Stomach (tissue), 9 donors: ENCODE results near the gene FERMT3. TPM values are rescaled to one million over a fixed set of nuclear protein-coding genes. Genes with fewer than 3 reads are reported as not detected.
A peak's percentile ranks its signal among the peaks of the same experiment; 100 is the strongest.

Experiments
- DNase-seq, 2 donors: peaks; one replicate each; pipeline versions ENCODE4 v3.0.0 to v3.0.0-alpha.2; 2013 to 2019
- H3K27ac ChIP-seq, 5 donors: fragments of 200-600 bp in 4 of 5; sonication (generic) in 4 of 5; one replicate each; pipeline ENCODE4 v1.5.1; 2013 to 2019; ENCODE audit warnings: mild to moderate bottlenecking in 1 of 5, moderate library complexity in 1 of 5
- H3K27me3 ChIP-seq, 3 donors: fragments of 200-600 bp; sonication (generic); one replicate each; pipeline ENCODE4 v1.5.1; 2017 to 2019; ENCODE audit warnings: mixed run types in 1 of 3
- H3K36me3 ChIP-seq, 4 donors: fragments of 200-600 bp; sonication (generic); 1 replicate in 3 of 4; 2 replicates in 1 of 4; pipeline ENCODE4 v1.5.1; 2016 to 2019
- H3K4me1 ChIP-seq, 4 donors: fragments of 200-600 bp; sonication (generic); one replicate each; pipeline ENCODE4 v1.5.1; 2016 to 2019
- H3K4me3 ChIP-seq, 4 donors: fragments of 200-600 bp; sonication (generic) in 3 of 4; one replicate each; pipeline ENCODE4 v1.5.1; 2016 to 2019; ENCODE audit warnings: mild to moderate bottlenecking in 1 of 4
- H3K9me3 ChIP-seq, 4 donors: fragments of 200-600 bp; sonication (generic); one replicate each; pipeline ENCODE4 v1.5.1; 2016 to 2019
- CTCF ChIP-seq, 7 experiments: fragments of 450-650 bp in 4 of 7; fragments of 200-600 bp in 3 of 7; sonication (generic) in 3 of 7; IDR thresholded peaks; one replicate each; pipeline ENCODE4 v1.5.1; 2016 to 2019; ENCODE audit warnings: antibody characterized with exemption in 7 of 7, control low read depth in 2 of 7, mild to moderate bottlenecking in 1 of 7
- EP300 ChIP-seq: sonication (generic); formaldehyde crosslinking; IDR thresholded peaks from one replicate; pipeline ENCODE4 v1.6.1; 2017; ENCODE audit warnings: antibody characterized with exemption
- POLR2A ChIP-seq, 4 donors: fragments of 450-650 bp; IDR thresholded peaks; one replicate each; pipeline ENCODE4 v1.6.1; 2016; ENCODE audit warnings: antibody characterized with exemption in 4 of 4, control low read depth in 2 of 4, mild to moderate bottlenecking in 1 of 4, moderate library complexity in 1 of 4
- POLR2AphosphoS5 ChIP-seq, 3 donors: sonication (generic); formaldehyde crosslinking; IDR thresholded peaks; one replicate each; pipeline ENCODE4 v1.6.1; 2016; ENCODE audit warnings: antibody characterized with exemption in 3 of 3
- WGBS, 5 donors: extraction: QIAGEN DNeasy Blood & Tissue Kit in 3 of 5; methylation state at CpG; one replicate each; pipeline versions ENCODE4 v1.1.5 to v1.1.7; 2013 to 2018; 5-methylcytosine and 5-hydroxymethylcytosine counted together
- intact Hi-C: fragments of 100-400 bp; cut with DNase I; formaldehyde crosslinking; loops from one replicate; pipeline ENCODE4 v1.15.1; 2023; ENCODE audit warnings: low total_unique reads
- polyA plus RNA-seq, 3 donors: library from polyadenylated mRNA; stranded (reverse); fragments of 200-250 nt; gene quantifications; one replicate each; pipeline ENCODE4 v1.2.3, GENCODE V29; 2013
- total RNA-seq, 5 donors: library from RNA; depleted of rRNA; stranded (reverse); fragments of >200 nt; gene quantifications; one replicate each; pipeline versions ENCODE4 v1.1.0 to v1.2.3, GENCODE V29; 2014 to 2016
- donor health status: healthy with polysubstance abuse.
- donor health status: Bipolar disorder and iron deficiency.
- donor health status: healthy.

The FERMT3 gene
- total and polyA plus RNA-seq, 8 donors: 11.9 to 31.9 (median 18.7) TPM

GRCh38 chr11:64220271-64220670, 13.8 kb downstream of the FERMT3 start:
- Histone ChIP-seq H3K4me1 (peaks cover 4 to 21% (median 16%) of the 10 kb centered on the region in 4 donors), H3K27me3 (no peaks in the 10 kb centered on the region), H3K4me3 (no peak overlapping the region), H3K36me3 (peaks cover 15 to 67% (median 57%) of the 10 kb centered on the region in 4 donors), H3K27ac (no peak overlapping the region), H3K9me3 (no peaks in the 10 kb centered on the region)
- intact Hi-C loops: no loop called here
- no peak for DNase-seq
- 80 to 90% (median 88%) methylated on average over 11 to 17 of the region's 17 CpGs for WGBS, 5 donors
- TF ChIP-seq EP300 (no peak), CTCF (IDR thresholded peaks at IDR 0.05) (no peak), POLR2AphosphoS5 (IDR thresholded peaks at IDR 0.05) (no peak), POLR2A (IDR thresholded peaks at IDR 0.05) (no peak)

GRCh38 chr11:64220798-64221197, 14.3 kb downstream of the FERMT3 start:
- Histone ChIP-seq H3K4me3 (no peak overlapping the region), H3K27me3 (no peaks in the 10 kb centered on the region), H3K27ac (no peak overlapping the region), H3K36me3 (peaks cover 15 to 67% (median 57%) of the 10 kb centered on the region in 4 donors), H3K4me1 (peaks cover 8 to 24% (median 21%) of the 10 kb centered on the region in 4 donors), H3K9me3 (no peaks in the 10 kb centered on the region)
- WGBS, 5 donors: 84 to 95% (median 87%) methylated on average over 7 to 14 of the region's 14 CpGs
- intact Hi-C loops: no loop called here
- no peak for DNase-seq
- TF ChIP-seq POLR2AphosphoS5 (IDR thresholded peaks at IDR 0.05): no peak
- no peak for TF ChIP-seq CTCF (IDR thresholded peaks at IDR 0.05)
- no peak for TF ChIP-seq POLR2A (IDR thresholded peaks at IDR 0.05)
- TF ChIP-seq EP300: no peak

GRCh38 chr11:64222651-64223000, 16.1 kb downstream of the FERMT3 start:
- Histone ChIP-seq H3K36me3 (peaks cover 15 to 58% (median 51%) of the 10 kb centered on the region in 4 donors), H3K27me3 (no peaks in the 10 kb centered on the region), H3K4me3 (no peak overlapping the region), H3K9me3 (no peaks in the 10 kb centered on the region), H3K27ac (no peak overlapping the region), H3K4me1 (peaks cover 17 to 37% (median 35%) of the 10 kb centered on the region in 4 donors)
- intact Hi-C loops: no loop called here
- 54 to 73% (median 70%) methylated on average over 5 to 9 of the region's 9 CpGs for WGBS, 5 donors
- no peak for TF ChIP-seq EP300
- TF ChIP-seq CTCF (IDR thresholded peaks at IDR 0.05): no peak
- TF ChIP-seq POLR2A (IDR thresholded peaks at IDR 0.05): no peak
- no peak for DNase-seq

- Histone ChIP-seq H3K27me3 (no peaks in the 10 kb centered on the region), H3K9me3 (no peaks in the 10 kb centered on the region), H3K4me1 (peaks cover 21 to 42% (median 40%) of the 10 kb centered on the region in 4 donors), H3K4me3 (no peak overlapping the region), H3K36me3 (peaks cover 15 to 57% (median 51%) of the 10 kb centered on the region in 4 donors), H3K27ac (no peak overlapping the region)
- TF ChIP-seq POLR2AphosphoS5 (IDR thresholded peaks at IDR 0.05): no peak
- TF ChIP-seq CTCF (IDR thresholded peaks at IDR 0.05): no peak
- TF ChIP-seq POLR2A (IDR thresholded peaks at IDR 0.05): no peak
- no peak for TF ChIP-seq EP300
- peak in 1 of 2 donors; percentile 14 for DNase-seq
- intact Hi-C loops: no loop called here
- 81 to 84% (median 82%) methylated on average over 12 to 24 of the region's 24 CpGs for WGBS, 5 donors
Measured at GRCh38 chr11:64223001-64223651, 16.6 kb downstream of the FERMT3 start.
